Activated CD4-positive, CD25-positive, alpha-beta regulatory T cell treated with anti-CD3 and anti-CD28 coated beads, Interleukin-2, amount 50 U/mL, for 24 hours (primary cell): ENCODE data around the gene PDK3.

Experiments used
- ATAC-seq, 2 donors: fragments of 150-1000 bp; cut with Tn5 transposase; one replicate each; pipeline ENCODE4 v1.10.0; 2021; ENCODE audit warnings: mild to moderate bottlenecking in 1 of 2, moderate library complexity in 1 of 2

PDK3 gene

GRCh38 chrX:24483596-24483995 lies 18.5 kb downstream of the PDK3 start:
- no peak for ATAC-seq

DNA sequence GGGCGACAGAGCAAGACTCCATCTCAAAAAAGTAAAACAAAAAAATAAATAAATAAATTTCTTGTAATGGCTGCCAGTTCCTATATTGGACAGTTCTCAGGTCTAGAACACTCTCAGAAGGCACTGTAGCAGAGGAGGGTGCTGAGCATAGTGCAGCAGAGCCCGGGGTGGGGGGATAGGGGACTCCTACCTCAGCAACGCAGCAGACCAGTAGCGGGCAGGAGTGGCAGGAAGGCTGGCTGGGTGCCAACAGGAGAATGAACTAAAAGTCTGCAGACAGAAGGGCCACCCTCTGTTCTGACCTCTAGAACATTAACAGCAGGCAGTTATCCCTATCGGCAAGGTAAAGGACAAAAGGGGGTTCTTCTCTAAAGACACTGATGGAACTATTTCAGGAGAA lies 20.2 kb downstream of the PDK3 start:
- no peak for ATAC-seq

DNA sequence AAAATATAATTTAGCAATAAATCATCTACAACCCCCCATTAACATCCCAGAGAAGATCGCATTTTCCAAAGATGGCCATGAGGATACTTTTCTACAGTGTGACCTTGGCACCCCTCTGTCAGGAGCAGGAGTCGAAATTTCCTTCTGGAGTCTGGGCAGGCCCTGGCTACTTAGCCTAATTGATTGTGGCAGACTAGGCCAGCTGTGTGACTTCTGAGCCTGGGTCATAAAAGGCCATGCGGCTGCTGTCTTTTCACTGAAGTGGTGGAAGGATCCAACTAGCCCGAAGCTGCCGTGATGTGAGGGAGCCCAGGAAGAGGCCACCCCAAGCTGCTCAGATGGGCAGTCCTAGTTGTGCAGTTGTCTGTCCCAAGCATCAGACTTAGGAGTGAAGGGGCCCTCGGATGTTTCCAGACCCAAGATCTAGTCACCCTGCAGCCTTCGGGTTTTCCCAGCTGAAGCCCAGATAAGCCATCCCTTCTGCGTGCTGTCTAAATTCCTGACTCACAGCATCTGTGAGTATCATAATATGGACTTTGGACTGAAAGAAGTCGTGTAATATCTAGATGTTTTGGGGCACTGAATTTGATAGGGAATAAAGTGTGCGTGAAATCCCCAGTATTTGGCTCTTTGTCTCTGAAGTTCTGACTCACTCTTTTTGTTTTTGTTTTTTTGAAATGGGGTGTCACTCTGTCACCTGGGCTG lies 21.0 kb downstream of the PDK3 start:
- no peak for ATAC-seq

DNA sequence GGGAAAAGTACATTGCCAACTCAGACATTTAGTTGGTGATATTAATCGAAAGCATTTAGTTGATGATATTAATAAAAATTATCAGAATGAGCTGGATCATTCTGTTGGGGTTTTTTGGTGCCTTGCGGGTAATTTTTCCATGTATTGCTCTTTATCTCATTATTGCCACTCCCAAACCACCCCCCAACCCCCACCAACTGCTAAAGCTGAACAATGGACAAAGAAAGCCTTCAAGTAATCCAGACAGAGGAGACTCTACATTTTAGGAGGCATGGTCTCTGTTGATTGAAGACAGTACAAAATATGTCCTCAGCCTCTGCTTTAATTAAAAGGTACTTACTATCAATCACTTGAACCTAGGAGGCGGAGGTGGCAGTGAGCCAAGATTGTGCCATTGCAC lies 22.5 kb downstream of the PDK3 start:
- no peak for ATAC-seq

DNA sequence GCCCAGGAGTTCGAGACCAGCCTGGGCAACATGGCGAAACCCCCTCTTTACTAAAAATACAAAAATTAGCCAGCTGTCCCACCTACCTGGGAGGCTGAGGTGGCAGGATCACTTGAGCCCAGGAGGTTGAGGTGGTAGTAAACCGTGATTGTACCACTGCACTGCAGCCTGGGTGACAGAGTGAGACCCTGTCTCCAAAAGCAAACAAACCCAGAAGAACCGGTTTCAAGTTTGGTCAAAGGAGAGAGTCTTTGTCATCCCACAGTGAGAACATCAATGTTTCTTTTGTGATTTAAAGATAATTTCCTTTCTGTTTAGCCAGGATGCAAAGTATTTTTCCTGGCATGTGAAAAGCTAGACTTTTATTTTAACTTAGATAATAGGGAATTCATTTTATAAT lies 26.7 kb downstream of the PDK3 start:
- ATAC-seq, result no peak

GRCh38 chrX:24493740-24494581 lies 28.9 kb downstream of the PDK3 start:
- ATAC-seq, result no peak

- no peak for ATAC-seq
Observed at GRCh38 chrX:24494647-24495075, 29.6 kb downstream of the PDK3 start.

- ATAC-seq, result no peak
Observed at GRCh38 chrX:24495700-24496099, 30.6 kb downstream of the PDK3 start.

DNA sequence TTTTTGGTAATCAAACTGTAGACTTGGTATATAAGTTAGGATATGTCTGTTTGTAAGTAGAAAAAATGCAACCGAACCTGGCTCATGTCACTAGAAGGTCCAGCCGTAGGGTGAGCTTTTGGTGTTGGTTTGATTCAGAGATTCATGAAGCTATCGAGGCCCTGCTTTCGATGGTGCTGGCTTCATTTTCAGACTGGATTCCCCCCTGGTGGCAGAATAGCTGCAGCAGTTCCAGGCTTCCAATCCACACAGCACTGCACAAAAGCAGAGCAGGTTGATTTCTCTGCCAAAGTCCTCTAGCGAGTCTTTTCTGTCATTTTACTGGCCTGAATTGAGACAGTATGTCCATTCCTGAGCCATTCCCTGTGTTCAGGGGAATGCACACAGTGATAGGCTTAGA lies 33.1 kb downstream of the PDK3 start:
- ATAC-seq, result no peak

DNA sequence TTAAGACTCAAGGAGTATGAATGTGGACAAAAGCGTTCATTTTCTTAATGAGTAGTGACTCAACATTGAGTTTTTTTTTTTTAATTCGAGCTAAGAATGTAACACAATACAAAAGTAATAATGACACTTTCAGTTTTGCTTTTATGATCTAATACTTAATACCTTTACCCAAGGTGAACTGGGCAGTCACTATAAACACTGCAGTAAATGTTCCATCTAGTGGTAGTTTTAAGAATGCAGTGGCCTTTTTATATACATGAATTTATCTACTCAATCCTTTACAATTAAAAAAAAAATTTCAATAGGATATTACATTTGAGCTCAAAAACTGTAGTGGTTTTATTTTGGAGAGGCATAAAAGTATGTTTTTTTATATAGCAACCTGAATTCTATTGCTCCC lies 33.9 kb downstream of the PDK3 start:
- peak; percentile 97 to 99 for ATAC-seq

DNA sequence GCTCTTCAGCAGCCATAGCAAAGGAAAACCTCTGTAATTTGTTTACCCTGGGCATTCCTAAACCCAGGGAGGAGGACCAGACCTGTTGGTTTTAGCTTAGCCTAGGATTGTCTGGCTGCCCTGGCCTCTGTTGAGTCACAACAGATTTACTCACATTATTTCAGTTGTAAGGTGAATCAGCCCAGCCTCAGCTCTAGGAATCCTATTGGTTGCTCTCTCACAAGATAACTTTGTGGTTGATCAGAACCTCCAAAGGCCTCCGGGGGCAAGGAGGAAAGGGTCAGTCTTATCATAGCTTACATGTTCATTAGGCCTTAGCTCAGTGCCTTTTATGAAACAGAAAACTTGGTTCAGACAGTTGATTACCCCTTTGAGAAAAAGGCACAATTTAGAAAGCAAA lies 41.0 kb downstream of the PDK3 start:
- peak; percentile 87 for ATAC-seq

DNA sequence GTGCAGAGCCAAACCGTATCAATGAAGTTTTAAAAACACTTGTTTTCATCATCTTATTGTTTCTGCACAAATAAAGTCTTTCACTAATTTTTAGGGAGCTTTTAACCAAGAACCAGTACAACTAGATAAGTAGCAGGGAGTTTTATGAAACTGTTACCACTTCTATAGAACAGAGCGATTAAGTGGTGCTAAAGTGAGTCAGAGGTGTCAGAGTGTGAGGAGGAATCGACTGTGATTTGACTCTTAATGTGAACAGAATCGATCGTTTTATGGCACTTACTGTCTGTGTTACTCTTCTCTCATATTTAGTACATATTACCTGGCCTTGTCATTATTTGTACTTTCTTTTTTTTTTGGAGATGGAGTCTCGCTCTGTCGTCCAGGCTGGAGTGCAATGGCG lies 43.3 kb downstream of the PDK3 start:
- ATAC-seq, result no peak

- peak; percentile 97 to 99 for ATAC-seq
Observed at GRCh38 chrX:24513416-24513815, 48.3 kb downstream of the PDK3 start.

DNA sequence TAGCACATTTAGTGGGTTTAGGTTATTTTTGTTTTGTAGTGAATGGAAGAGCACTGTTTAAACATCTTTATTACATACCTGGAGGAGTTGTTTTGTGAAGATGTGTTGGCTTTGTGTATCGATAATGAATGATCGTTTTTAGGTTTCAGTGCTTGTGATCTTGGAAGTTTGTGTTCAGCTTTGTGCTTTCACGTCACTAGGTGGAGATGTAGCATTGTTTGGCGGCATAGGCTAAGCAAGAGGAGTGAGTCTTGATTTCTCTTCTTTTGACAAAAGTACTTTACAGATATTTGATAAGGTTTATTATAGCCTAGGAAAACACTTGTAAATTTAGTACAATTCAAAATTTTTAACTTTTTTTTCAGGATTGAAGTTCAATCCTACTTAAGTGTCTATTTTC lies 50.4 kb downstream of the PDK3 start:
- ATAC-seq, result no peak

DNA sequence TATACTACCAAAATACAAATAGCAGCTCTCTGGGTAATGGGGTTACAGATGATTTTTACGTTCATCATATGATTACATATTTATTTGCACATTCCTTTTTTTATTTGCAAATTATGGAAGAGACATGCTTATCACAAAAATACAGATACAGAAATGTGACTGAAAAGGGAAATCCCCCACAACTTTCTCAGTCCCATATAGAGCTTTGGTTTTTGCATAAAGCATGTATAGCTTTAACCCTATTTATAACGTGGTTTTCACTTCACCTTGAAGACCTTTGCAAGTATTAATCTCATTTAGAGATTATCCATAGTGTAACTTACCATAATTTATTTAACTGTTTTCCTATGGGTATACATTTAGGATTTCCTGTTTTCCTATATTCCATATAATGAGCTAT lies 55.4 kb downstream of the PDK3 start:
- ATAC-seq, result no peak

- no peak for ATAC-seq
Observed at GRCh38 chrX:24525455-24525854, 60.4 kb downstream of the PDK3 start.

DNA sequence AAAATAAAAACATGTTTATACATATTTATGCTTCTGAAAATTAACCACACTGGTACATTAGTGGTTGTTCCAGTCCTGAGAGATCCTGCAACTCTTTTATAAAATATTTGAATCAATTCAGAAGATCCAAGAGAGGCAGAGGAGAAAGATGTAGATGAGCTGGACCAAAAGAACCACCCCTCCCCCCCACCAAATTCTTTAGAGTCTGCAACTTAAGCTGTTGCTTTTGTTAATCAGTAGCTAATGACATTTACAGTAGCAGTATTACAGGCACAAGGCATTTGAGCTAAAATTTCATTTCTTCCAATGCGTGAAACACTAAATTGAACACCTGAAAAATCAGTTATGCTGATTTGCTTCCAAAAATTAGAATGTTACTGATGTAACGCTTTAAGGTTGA lies 61.5 kb downstream of the PDK3 start:
- no peak for ATAC-seq

DNA sequence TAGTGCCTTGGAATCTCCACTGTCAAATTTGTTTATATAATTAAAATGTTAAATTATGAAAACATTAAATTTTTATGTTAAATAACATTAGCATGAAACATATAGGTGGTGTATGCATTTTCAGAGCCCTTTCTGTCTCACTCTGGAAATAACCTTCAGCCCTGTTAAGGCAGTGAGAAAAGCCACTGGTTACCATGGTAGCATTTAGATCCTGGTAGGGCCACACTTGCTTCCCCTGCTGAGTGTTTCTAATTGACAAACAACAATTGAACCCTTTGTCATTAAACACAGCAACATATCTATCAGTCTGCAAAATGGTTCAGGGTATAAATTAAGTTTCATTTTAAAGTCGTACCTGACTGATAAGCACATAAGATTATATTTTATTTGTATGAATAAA lies 63.5 kb downstream of the PDK3 start:
- ATAC-seq, result no peak

DNA sequence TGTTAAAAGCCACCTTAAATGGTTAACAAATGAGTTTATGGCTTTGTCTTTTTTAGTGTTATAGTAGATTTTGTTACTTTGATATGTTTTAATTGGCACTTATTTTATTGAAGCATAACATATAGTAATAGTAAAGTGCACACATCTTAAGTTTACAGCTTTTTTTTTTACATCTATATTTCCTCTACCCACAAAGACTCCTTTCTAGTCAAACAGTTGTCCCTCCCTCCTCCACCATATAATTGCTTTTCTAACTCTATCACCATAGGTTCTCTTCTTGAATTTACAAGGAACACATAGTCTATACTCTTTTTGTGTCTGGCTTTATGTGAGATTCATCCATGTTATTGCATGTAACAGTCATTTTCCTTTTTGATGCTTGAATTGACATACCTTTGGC lies 71.5 kb downstream of the PDK3 start:
- no peak for ATAC-seq

DNA sequence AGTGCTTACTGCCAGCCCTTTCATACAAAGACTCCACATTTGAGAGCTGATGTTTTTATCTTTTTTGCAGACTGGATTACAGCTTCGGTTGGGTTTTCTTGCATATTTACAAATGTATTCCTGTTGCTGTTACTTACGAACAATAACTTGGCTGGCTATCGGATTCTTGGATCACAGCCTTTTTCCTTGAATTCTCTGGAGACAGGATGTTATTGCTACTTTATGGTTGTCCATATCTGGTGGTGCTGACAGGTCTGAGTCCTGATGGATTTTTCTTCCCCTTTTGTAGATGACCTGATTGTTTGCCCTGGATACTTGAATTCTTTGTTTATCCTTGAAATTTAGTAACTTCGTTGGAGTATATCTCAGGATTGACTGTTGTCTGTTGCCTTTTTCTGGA lies 77.7 kb downstream of the PDK3 start:
- ATAC-seq, result no peak

GRCh38 chrX:24547961-24548360 lies 82.9 kb downstream of the PDK3 start:
- ATAC-seq, result no peak

GRCh38 chrX:24550166-24550565 lies 85.1 kb downstream of the PDK3 start:
- no peak for ATAC-seq

DNA sequence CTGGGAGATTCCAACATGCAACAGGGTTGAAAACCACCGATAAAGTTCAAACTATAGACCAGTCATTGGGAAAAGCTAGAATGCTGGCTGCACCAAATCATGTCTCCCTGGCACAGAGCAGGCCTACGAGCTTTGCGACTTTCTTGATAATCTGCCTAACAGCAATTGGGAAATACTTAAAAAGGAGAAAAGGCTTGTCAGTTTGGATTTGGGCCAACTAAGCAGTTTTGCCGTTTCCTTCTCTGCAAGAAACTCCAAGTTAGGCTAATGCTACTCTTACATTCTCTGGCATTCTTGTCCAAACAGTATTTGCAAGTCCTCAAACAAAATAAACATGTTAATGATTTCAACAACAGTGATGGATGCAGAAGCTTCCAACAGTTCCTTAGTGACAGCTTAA lies 87.9 kb downstream of the PDK3 start:
- ATAC-seq, result no peak

DNA sequence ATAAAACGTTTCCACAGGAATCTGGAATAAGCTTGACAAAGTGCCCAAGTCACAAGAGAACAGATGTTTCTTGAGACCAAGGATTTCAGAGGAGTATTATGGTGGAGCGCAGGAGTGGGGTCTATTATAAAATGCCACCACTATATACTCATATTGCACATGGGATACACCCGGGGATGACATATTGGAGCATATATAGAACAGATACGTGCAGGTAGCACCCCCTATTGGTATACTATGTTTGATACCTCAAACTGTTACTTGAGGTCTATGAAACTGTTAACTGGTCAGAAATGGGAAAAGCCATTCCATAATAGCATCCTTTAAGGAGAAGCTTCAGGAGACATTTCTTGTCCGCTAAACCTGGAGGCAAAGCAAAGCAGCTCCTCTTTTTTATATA lies 96.0 kb downstream of the PDK3 start:
- no peak for ATAC-seq
